Mesenchymal stem cell (in vitro differentiated cells and primary cell): ENCODE measurements around the gene HOXA3.

ENCODE experiments used
- DNase-seq: peaks from one replicate; pipeline ENCODE4 v3.0.0-alpha.2; 2013
- H2AFZ ChIP-seq: one replicate; pipeline ENCODE4 v1.6.1; 2013; ENCODE audit warnings: low read depth, mild to moderate bottlenecking, control low read depth, inconsistent platforms, low read length, moderate library complexity
- H2AK5ac ChIP-seq: 2 replicates; pipeline ENCODE4 v1.6.1; 2013; ENCODE audit warnings: low read length, moderate library complexity, mild to moderate bottlenecking, inconsistent platforms; ENCODE audit not compliant: severe bottlenecking
- H2BK120ac ChIP-seq: one replicate; pipeline ENCODE4 v1.6.1; 2013; ENCODE audit warnings: low read depth, mild to moderate bottlenecking, inconsistent platforms, low read length, moderate library complexity
- H2BK12ac ChIP-seq, 2 experiments: one replicate each; pipeline ENCODE4 v1.6.1; 2013; ENCODE audit warnings: inconsistent platforms in 2 of 2, low read length in 2 of 2, mild to moderate bottlenecking in 2 of 2, moderate library complexity in 2 of 2, control low read depth in 1 of 2
- H2BK15ac ChIP-seq: one replicate; pipeline ENCODE4 v1.6.1; 2013; ENCODE audit warnings: mild to moderate bottlenecking, low read depth, inconsistent platforms; ENCODE audit not compliant: poor library complexity, severe bottlenecking
- H2BK5ac ChIP-seq: 2 replicates; pipeline ENCODE4 v1.6.1; 2013; ENCODE audit warnings: low read depth, mild to moderate bottlenecking, low read length, control low read depth, inconsistent platforms; ENCODE audit not compliant: poor library complexity, severe bottlenecking
- H3K14ac ChIP-seq, 2 experiments: one replicate each; pipeline ENCODE4 v1.6.1; 2013; ENCODE audit warnings: inconsistent platforms in 2 of 2, low read length in 2 of 2, control low read depth in 1 of 2, mild to moderate bottlenecking in 1 of 2, moderate library complexity in 1 of 2
- H3K18ac ChIP-seq, 2 experiments: one replicate each; pipeline ENCODE4 v1.6.1; 2013; ENCODE audit warnings: inconsistent platforms in 2 of 2, low read length in 2 of 2, control low read depth in 1 of 2, low read depth in 1 of 2, mild to moderate bottlenecking in 1 of 2
- H3K23ac ChIP-seq, 2 experiments: one replicate each; pipeline ENCODE4 v1.6.1; 2013; ENCODE audit warnings: inconsistent platforms in 2 of 2, low read length in 2 of 2, mild to moderate bottlenecking in 2 of 2, moderate library complexity in 2 of 2, control low read depth in 1 of 2
- H3K27ac ChIP-seq: 2 replicates; pipeline ENCODE4 v1.5.1; 2013; ENCODE audit warnings: mild to moderate bottlenecking, moderate library complexity, low read length, control low read depth, inconsistent platforms; ENCODE audit not compliant: poor library complexity, severe bottlenecking
- H3K27me3 ChIP-seq, 2 experiments: 2 replicates each; pipeline versions ENCODE4 v1.6.1 to v1.7.0; 2013; ENCODE audit warnings: low read length in 2 of 2, mild to moderate bottlenecking in 2 of 2, moderate library complexity in 2 of 2, control low read depth in 1 of 2, inconsistent platforms in 1 of 2; ENCODE audit not compliant: control insufficient read depth in 1 of 2, insufficient read depth in 1 of 2
- H3K36me3 ChIP-seq, 2 experiments: 2 replicates each; pipeline versions ENCODE4 v1.6.1 to v1.7.0; 2013; ENCODE audit warnings: low read length in 2 of 2, control low read depth in 1 of 2, inconsistent platforms in 1 of 2, low read depth in 1 of 2, mild to moderate bottlenecking in 1 of 2; ENCODE audit not compliant: insufficient read depth in 2 of 2, control insufficient read depth in 1 of 2
- H3K4ac ChIP-seq, 2 experiments: one replicate each; pipeline ENCODE4 v1.6.1; 2013; ENCODE audit warnings: inconsistent platforms in 2 of 2, low read length in 2 of 2, mild to moderate bottlenecking in 2 of 2, moderate library complexity in 2 of 2, control low read depth in 1 of 2, low read depth in 1 of 2
- H3K4me1 ChIP-seq: 2 replicates; pipeline ENCODE4 v1.6.1; 2013; ENCODE audit warnings: low read depth, low read length, control low read depth; ENCODE audit not compliant: control insufficient read depth, insufficient read depth
- H3K4me2 ChIP-seq: 2 replicates; pipeline ENCODE4 v1.6.1; 2013; ENCODE audit warnings: low read length, mild to moderate bottlenecking, inconsistent platforms; ENCODE audit not compliant: poor library complexity, severe bottlenecking
- H3K4me3 ChIP-seq, 2 experiments: 2 replicates each; pipeline versions ENCODE4 v1.5.1 to v1.7.0; 2013; ENCODE audit warnings: low read length in 2 of 2, mild to moderate bottlenecking in 2 of 2, control low read depth in 1 of 2, low read depth in 1 of 2; ENCODE audit not compliant: insufficient read depth in 1 of 2
- H3K79me1 ChIP-seq: replicated peaks from 2 replicates; pipeline ENCODE4 v1.6.1; 2013; ENCODE audit warnings: mild to moderate bottlenecking, control low read depth, low read length, inconsistent platforms; ENCODE audit not compliant: poor library complexity, severe bottlenecking
- H3K9ac ChIP-seq: 2 replicates; pipeline ENCODE4 v1.7.0; 2013; ENCODE audit warnings: mild to moderate bottlenecking, low read length, moderate library complexity
- H3K9me3 ChIP-seq: 2 replicates; pipeline ENCODE4 v1.7.0; 2013; ENCODE audit warnings: mild to moderate bottlenecking, low read length; ENCODE audit not compliant: control insufficient read depth
- H4K8ac ChIP-seq: one replicate; pipeline ENCODE4 v1.6.1; 2013; ENCODE audit warnings: inconsistent platforms, mild to moderate bottlenecking, low read length, moderate library complexity
- H4K91ac ChIP-seq: one replicate; pipeline ENCODE4 v1.6.1; 2013; ENCODE audit warnings: mild to moderate bottlenecking, low read length, inconsistent platforms
- WGBS: methylation state at CpG from one replicate; pipeline ENCODE4 v1.1.7; 2013; ENCODE audit warnings: mixed read lengths; 5-methylcytosine and 5-hydroxymethylcytosine counted together

Gene HOXA3

DNA sequence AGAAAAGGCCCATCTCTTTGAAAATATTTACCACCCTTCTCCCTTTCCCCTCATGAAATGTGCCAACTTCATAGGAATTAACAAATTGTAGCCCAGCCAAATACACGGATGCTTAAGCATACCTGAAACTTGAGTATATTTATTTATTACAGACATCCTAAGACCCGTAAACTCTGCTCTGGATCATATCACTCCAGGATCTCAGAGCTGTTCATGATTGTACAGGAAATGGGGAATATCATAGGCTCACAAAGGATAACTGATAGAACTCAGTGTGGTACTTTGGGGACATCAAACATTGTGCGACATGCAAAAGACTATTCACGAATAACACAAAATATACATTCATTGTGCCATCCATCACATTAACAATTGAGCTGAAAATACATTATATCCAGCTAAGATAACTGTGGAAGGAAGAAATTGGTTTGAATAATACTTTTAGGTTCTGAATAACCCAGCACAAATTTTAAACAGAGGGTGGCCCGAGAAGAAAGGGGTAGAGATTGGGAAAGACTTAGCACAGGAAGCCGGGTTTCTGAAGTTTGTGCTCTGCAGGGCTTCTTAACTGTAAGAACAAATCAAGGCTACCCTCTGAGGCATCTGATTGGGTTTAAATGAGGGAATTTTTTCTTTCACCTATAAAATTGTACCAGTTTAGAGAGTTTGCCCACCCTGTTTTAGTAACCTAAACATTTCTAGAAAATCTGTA, 59.0 kb downstream of the HOXA3 start:
- Histone ChIP-seq H3K14ac (no peak overlapping the region), H2AK5ac (no peak overlapping the region), H3K79me1 (peaks cover 1% of the 10 kb centered on the region), H4K91ac (no peak overlapping the region), H2BK120ac (no peak overlapping the region), H3K4me3 (no peak overlapping the region), H3K9me3 (no peaks in the 10 kb centered on the region), H3K4ac (no peak overlapping the region), H4K8ac (no peak overlapping the region), H3K23ac (no peak overlapping the region), H3K18ac (no peak overlapping the region), H2BK12ac (no peak overlapping the region), H3K36me3 (peaks cover 0 to 3% of the 10 kb centered on the region in 2 experiments), H3K27me3 (no peaks in the 10 kb centered on the region), H2AFZ (no peak overlapping the region), H2BK15ac (no peak overlapping the region), H3K27ac (no peak overlapping the region), H2BK5ac (no peak overlapping the region), H3K9ac (no peak overlapping the region), H3K4me2 (no peak overlapping the region), H3K4me1 (peaks cover 7% of the 10 kb centered on the region)
- DNase-seq = no peak
- 41% methylated on average over 3 of the region's 6 CpGs for WGBS

DNA sequence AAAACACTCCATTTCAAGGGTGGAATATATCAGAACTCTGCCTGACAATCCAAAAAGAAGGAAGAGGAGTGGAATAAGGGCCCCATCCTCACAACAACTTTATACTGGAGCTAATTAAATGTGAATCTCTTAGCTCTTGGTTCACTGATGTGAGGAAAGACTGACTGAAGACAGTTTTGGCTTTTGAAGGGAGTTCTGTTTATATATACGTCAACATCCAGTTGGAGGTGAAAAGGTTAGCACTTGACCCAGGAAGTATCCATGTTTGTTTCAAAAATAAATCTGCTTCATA, 59.6 kb downstream of the HOXA3 start:
- Histone ChIP-seq H2BK12ac (no peak overlapping the region), H4K91ac (no peak overlapping the region), H2BK5ac (no peak overlapping the region), H3K4me1 (peaks cover 7% of the 10 kb centered on the region), H2AK5ac (no peak overlapping the region), H3K4me3 (no peak overlapping the region), H4K8ac (no peak overlapping the region), H2BK15ac (no peak overlapping the region), H2BK120ac (no peak overlapping the region), H3K27me3 (no peaks in the 10 kb centered on the region), H2AFZ (no peak overlapping the region), H3K79me1 (peaks cover 1% of the 10 kb centered on the region), H3K36me3 (no peaks in the 10 kb centered on the region), H3K23ac (no peak overlapping the region), H3K27ac (no peak overlapping the region), H3K18ac (no peak overlapping the region), H3K4ac (no peak overlapping the region), H3K14ac (no peak overlapping the region), H3K9me3 (no peaks in the 10 kb centered on the region), H3K9ac (no peak overlapping the region), H3K4me2 (no peak overlapping the region)
- 17% methylated on average over 1 of the region's 1 CpG for WGBS
- no peak for DNase-seq

DNA sequence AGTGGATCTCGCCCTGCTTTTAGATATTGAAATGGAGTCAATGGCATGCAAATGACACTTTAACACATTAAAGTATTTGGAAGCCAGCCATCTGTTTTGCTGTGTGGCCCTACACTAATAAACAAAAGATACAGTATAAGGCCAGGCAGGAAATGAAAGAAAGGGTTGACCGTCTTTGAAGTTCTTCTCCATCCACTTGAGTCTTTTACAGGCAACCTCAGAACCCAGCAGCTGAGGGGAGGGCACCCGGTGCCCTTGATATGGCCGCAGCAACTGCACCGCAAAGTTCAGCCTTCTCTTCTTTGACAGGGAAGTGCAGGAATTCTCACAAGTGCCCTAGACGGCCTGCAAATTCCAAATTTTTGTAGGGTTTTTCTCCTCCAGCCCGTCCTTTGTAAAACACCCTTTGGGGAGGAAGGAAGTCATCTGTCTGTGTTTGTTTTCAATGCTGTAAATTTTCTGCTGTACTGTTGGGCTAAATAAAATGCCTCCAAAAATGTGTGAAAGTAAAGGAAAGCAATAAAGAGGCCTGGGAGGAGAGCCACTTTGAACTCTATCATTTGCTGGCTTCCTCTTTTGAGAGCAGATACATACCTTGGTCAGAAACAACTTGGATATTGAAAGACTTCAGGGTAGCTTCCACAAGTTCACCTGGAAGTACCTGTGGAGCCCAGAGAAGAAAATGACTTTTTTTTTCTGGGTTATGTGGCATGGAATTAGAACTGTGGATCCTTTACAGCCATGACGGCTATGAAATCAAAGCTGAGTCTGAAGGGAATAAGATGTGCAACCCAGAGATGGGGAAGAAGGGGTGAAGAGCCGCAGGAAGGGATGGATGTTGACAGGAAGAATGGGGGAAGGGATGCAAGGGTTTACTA, 60.2 kb downstream of the HOXA3 start:
- Histone ChIP-seq H3K9me3 (no peaks in the 10 kb centered on the region), H4K8ac (no peak overlapping the region), H2BK120ac (no peak overlapping the region), H2BK15ac (no peak overlapping the region), H2AK5ac (no peak overlapping the region), H3K4ac (no peak overlapping the region), H3K27me3 (no peaks in the 10 kb centered on the region), H2BK5ac (no peak overlapping the region), H3K9ac (no peak overlapping the region), H3K14ac (no peak overlapping the region), H3K18ac (no peak overlapping the region), H3K4me3 (no peak overlapping the region), H3K79me1 (peaks cover 1% of the 10 kb centered on the region), H2BK12ac (no peak overlapping the region), H3K27ac (no peak overlapping the region), H3K36me3 (no peaks in the 10 kb centered on the region), H3K4me2 (no peak overlapping the region), H2AFZ (no peak overlapping the region), H3K23ac (no peak overlapping the region), H4K91ac (no peak overlapping the region), H3K4me1 (peaks cover 7% of the 10 kb centered on the region)
- DNase-seq = no peak
- 16% methylated on average over 9 of the region's 9 CpGs for WGBS

DNA sequence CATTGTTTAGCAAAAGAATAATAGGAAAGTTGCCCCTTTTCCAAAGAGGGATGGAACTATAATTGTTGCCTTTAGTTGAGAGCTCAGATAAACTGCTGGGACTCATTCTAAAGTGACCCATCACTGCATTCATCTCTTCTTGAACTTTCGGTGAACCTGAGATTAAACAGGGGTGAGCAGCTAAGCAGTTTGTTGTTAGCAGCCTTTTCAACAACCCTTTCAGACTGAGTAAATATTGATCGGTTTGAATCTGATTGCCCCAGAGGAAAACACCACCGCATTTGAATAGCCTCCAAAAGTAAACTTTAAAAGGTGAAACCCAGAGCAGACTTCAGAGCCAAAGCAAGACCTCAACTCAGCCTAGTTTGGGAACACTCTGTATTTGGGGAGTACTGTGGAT, 61.3 kb downstream of the HOXA3 start:
- Histone ChIP-seq H3K27ac (no peak overlapping the region), H2BK12ac (no peak overlapping the region), H3K4me1 (peaks cover 7% of the 10 kb centered on the region), H4K91ac (no peak overlapping the region), H3K4me2 (no peak overlapping the region), H3K36me3 (no peaks in the 10 kb centered on the region), H2AFZ (no peak overlapping the region), H3K14ac (no peak overlapping the region), H3K79me1 (peaks cover 1% of the 10 kb centered on the region), H3K18ac (no peak overlapping the region), H3K4ac (no peak overlapping the region), H2AK5ac (no peak overlapping the region), H3K27me3 (no peaks in the 10 kb centered on the region), H3K9ac (no peak overlapping the region), H3K9me3 (no peaks in the 10 kb centered on the region), H3K4me3 (no peak overlapping the region), H2BK120ac (no peak overlapping the region), H4K8ac (no peak overlapping the region), H2BK15ac (no peak overlapping the region), H2BK5ac (no peak overlapping the region), H3K23ac (no peak overlapping the region)
- 38% methylated on average over 1 of the region's 3 CpGs for WGBS
- DNase-seq = no peak
